ENCODE data around the gene RFTN2.

DNA sequence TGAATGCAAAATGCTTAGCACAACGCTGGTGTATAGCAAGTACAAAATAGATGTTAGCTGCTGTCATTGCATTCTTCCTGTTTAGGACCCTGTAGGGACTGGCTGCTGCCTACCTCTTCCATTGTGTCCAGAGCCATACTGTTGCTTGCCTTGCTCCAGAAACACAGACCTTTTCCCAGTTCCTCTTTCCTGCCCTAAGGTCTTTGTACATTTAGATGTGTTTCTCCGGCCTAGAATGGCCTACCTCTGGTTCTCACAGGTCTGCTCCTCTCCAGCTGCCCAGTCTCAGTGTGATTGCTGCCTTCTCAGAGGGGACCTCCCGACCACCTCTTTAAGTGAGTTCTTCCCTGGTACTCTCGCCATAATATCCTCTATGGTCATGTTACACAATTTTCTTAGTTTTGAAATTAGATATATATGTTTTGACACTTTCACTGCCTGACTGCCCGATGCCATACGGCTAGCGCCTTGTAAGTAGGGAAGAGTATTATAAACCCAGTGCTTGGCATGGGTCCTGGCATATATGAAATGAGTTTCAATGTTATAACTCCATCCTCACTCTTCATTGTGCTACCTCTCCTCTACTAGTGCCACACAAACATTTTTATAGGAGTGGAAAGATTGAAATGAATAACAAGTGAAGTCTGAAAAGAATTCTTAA is 48.3 kb downstream of the RFTN2 start:
- no peak for TF ChIP-seq GATA2 (IDR thresholded peaks at IDR 0.05; ENCODE audit: insufficient read depth, insufficient read length, low read depth, low read length)
- TF ChIP-seq, protein P1, sequence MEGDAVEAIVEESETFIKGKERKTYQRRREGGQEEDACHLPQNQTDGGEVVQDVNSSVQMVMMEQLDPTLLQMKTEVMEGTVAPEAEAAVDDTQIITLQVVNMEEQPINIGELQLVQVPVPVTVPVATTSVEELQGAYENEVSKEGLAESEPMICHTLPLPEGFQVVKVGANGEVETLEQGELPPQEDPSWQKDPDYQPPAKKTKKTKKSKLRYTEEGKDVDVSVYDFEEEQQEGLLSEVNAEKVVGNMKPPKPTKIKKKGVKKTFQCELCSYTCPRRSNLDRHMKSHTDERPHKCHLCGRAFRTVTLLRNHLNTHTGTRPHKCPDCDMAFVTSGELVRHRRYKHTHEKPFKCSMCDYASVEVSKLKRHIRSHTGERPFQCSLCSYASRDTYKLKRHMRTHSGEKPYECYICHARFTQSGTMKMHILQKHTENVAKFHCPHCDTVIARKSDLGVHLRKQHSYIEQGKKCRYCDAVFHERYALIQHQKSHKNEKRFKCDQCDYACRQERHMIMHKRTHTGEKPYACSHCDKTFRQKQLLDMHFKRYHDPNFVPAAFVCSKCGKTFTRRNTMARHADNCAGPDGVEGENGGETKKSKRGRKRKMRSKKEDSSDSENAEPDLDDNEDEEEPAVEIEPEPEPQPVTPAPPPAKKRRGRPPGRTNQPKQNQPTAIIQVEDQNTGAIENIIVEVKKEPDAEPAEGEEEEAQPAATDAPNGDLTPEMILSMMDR (IDR thresholded peaks at IDR 0.05; ENCODE audit: extremely low read depth in 1 of 2, insufficient read depth in 1 of 2, low read depth in 1 of 2, low read length in 2 of 2), result no peak
- no peak for TF ChIP-seq POLR2AphosphoS5 (IDR thresholded peaks at IDR 0.05; ENCODE audit: insufficient read depth, low read depth, low read length)
- no peak for TF ChIP-seq POLR2A (IDR thresholded peaks at IDR 0.05; ENCODE audit: low read depth, low read length)

All from endothelial cell of umbilical vein (primary cell).